ENCODE results near the gene TCF7. TPM values are rescaled to one million over a fixed set of nuclear protein-coding genes. Genes with fewer than 3 reads are reported as not detected.

The TCF7 gene
- total and polyA plus RNA-seq, 4 donors = 1.3 to 2.7 (median 2.2) TPM

DNA sequence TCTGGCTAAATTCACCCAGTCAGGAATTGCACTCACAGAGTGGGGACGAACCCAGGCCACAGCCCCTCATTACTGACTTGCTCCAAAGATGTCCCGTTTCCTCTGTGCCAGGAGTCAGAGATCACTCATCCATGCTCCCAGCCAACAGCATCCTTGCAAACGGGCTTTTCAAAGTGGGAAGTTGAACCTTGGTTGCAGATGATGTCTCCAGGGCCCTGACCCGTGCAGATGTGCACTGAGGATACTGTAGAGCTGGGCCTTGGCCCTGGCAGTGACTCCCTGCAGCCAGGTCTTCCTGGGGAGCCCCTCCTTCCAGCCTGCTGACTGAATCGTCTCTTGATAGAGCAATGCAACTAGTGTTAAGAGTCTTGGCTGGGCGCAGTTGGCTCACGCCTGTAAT is 22.3 kb downstream of the TCF7 start:
- peak; percentile 30 for DNase-seq (ENCODE audit: low spot score)
- Histone ChIP-seq H3K4me3 (ENCODE audit: low read depth in 1 of 3, low read length in 3 of 3) (no peak overlapping the region), H3K9me3 (ENCODE audit: control insufficient read depth in 4 of 4, low read length in 3 of 4) (no peaks in the 10 kb centered on the region), H3K36me3 (ENCODE audit: control insufficient read depth in 4 of 4, insufficient read depth in 3 of 4, low read depth in 1 of 4, low read length in 3 of 4) (peaks cover 0 to 10% (median 3%) of the 10 kb centered on the region in 4 donors), H3K4me1 (ENCODE audit: control insufficient read depth in 4 of 4, insufficient read depth in 4 of 4, low read length in 3 of 4) (peaks cover 0 to 7% (median 0%) of the 10 kb centered on the region in 4 donors), H3K27me3 (ENCODE audit: control insufficient read depth in 4 of 4, insufficient read depth in 4 of 4, low read length in 3 of 4) (no peaks in the 10 kb centered on the region), H3K9ac (ENCODE audit: low read depth in 1 of 2, low read length in 2 of 2) (no peak overlapping the region), H3K27ac (ENCODE audit: low read depth in 1 of 2, low read length in 2 of 2) (no peak overlapping the region)
- no peak for TF ChIP-seq JUND (IDR thresholded peaks at IDR 0.05)
- WGBS = 86% methylated on average over 7 of the region's 7 CpGs

DNA sequence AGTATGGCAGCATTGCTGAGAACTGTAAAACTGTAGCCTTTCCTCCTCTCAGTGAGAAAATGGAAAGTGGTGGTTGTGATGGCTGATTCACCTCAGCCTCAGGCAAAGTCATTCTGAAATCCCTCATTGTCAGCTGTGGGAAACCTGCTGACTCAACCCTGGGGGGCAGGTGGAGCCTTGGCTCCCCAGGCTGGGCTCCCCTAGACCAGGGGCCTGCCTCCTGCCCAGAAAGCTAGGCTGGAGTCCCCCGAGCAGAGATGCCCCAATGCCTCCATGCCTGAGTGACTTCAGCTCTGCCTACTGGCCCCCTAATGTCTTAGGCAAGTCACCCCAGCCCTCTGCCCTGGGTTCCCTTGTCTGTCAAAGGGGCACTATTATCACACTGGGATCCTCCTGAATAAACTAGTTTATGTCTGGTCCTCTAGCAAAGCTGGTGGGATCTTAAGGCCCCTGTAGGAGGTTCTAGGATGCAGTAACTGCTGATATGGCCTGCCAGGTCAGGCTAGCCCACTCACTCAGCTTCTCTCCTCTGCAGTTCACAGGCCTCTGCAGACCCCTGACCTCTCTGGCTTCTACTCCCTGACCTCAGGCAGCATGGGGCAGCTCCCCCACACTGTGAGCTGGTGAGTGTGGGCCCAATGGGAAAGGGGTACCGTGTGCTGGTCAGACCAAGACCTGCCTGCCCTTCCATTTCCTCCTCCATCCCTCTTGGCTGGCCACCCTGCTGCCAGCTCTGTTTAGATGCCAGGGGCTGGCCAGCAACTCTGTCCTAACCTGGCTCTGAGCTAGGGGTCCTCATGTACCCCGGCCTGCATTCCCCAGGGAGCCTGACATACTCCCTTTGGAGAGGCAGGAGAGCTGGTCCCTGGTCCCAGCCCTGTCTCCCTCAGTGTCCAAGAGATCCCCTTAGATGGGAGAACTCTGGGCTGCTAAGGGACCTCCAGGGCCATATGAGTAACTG is 24.2 kb downstream of the TCF7 start:
- Histone ChIP-seq H3K4me1 (ENCODE audit: control insufficient read depth in 4 of 4, insufficient read depth in 4 of 4, low read length in 3 of 4) (peaks cover 0 to 7% (median 0%) of the 10 kb centered on the region in 4 donors), H3K4me3 (ENCODE audit: low read depth in 1 of 3, low read length in 3 of 3) (no peak overlapping the region), H3K9me3 (ENCODE audit: control insufficient read depth in 4 of 4, low read length in 3 of 4) (no peaks in the 10 kb centered on the region), H3K27me3 (ENCODE audit: control insufficient read depth in 4 of 4, insufficient read depth in 4 of 4, low read length in 3 of 4) (no peaks in the 10 kb centered on the region), H3K9ac (ENCODE audit: low read depth in 1 of 2, low read length in 2 of 2) (no peak overlapping the region), H3K36me3 (ENCODE audit: control insufficient read depth in 4 of 4, insufficient read depth in 3 of 4, low read depth in 1 of 4, low read length in 3 of 4) (peaks cover 0 to 22% (median 8%) of the 10 kb centered on the region in 4 donors), H3K27ac (ENCODE audit: low read depth in 1 of 2, low read length in 2 of 2) (no peak overlapping the region)
- DNase-seq (ENCODE audit: low spot score) = peak; percentile 30
- WGBS = 97% methylated on average over 3 of the region's 3 CpGs
- TF ChIP-seq HNF4G (IDR thresholded peaks at IDR 0.05) = no peak

DNA sequence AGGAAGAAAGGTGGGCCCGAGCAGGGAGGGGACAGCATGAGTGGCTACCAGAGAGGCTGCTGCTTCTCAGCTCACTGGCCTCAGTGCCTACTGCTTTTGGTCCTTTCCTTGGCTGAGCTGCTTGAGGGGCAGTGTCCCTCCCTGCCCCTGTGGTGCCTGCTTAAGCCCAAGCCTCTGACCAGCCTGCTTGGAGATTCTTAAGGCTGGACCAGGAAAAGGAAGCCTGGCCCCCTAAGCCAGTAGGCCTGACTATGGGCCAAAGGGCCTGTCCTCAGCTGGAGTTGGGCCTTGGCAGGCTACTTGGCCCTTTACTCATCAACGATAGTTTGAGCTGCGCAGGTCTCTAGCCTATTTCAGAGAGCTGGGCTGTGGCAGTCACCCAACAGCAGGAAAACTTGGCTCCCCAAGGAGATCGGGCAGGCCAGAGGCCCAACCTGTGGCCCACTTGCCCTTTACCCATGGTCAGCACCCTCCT is 24.9 kb downstream of the TCF7 start:
- Histone ChIP-seq H3K9ac (ENCODE audit: low read depth in 1 of 2, low read length in 2 of 2) (no peak overlapping the region), H3K27ac (ENCODE audit: low read depth in 1 of 2, low read length in 2 of 2) (no peak overlapping the region), H3K9me3 (ENCODE audit: control insufficient read depth in 4 of 4, low read length in 3 of 4) (no peaks in the 10 kb centered on the region), H3K4me1 (ENCODE audit: control insufficient read depth in 4 of 4, insufficient read depth in 4 of 4, low read length in 3 of 4) (peaks cover 0 to 7% (median 0%) of the 10 kb centered on the region in 4 donors), H3K36me3 (ENCODE audit: control insufficient read depth in 4 of 4, insufficient read depth in 3 of 4, low read depth in 1 of 4, low read length in 3 of 4) (peaks cover 0 to 20% (median 8%) of the 10 kb centered on the region in 4 donors), H3K4me3 (ENCODE audit: low read depth in 1 of 3, low read length in 3 of 3) (no peak overlapping the region), H3K27me3 (ENCODE audit: control insufficient read depth in 4 of 4, insufficient read depth in 4 of 4, low read length in 3 of 4) (no peaks in the 10 kb centered on the region)
- WGBS = 89% methylated on average over 4 of the region's 4 CpGs
- no peak for TF ChIP-seq JUND (IDR thresholded peaks at IDR 0.05)
- DNase-seq (ENCODE audit: low spot score) = no peak

DNA sequence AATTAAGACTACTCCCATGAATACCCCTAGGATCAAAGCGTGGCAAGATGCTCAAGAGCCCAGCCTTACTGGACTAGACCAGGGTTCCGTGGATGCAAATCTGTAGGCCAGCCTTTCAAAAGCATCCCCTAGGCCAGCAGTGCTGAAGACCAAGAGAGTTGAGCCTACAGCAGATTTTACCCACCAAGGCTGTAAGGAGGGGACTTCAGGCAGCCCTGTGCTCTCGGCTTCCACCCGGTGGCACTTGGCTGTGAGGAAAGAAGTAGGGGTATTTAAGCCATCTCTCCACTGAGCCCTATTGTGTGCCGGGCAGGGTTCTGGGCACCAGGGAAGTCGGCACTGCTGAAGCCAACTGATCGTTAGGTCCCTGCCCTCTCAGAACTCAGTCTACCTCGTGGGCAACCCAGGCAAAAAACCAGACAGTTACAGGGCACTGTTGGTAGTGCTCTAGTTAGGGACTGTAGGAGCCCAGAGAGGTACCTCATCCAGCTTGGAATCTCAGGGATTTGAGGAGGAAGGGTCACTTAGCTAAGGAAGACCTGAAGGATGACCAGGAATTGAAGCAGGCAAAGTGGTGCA is 25.5 kb downstream of the TCF7 start:
- H3K9me3 ChIP-seq (ENCODE audit: control insufficient read depth in 4 of 4, low read length in 3 of 4) = no peaks in the 10 kb centered on the region
- peak; percentile 27 for DNase-seq (ENCODE audit: low spot score)
- H3K36me3 ChIP-seq (ENCODE audit: control insufficient read depth in 4 of 4, insufficient read depth in 3 of 4, low read depth in 1 of 4, low read length in 3 of 4) = peaks cover 0 to 22% (median 7%) of the 10 kb centered on the region in 4 donors
- TF ChIP-seq HNF4A (conservative IDR thresholded peaks at IDR 0.05) (no peak), NR2F2 (IDR thresholded peaks at IDR 0.05) (no peak), JUND (IDR thresholded peaks at IDR 0.05) (no peak), FOXA1 (IDR thresholded peaks at IDR 0.05) (no peak), FOXA2 (IDR thresholded peaks at IDR 0.05) (no peak), RAD21 (IDR thresholded peaks at IDR 0.05) (no peak), RXRA (IDR thresholded peaks at IDR 0.05) (no peak)
- TF ChIP-seq, protein P1, sequence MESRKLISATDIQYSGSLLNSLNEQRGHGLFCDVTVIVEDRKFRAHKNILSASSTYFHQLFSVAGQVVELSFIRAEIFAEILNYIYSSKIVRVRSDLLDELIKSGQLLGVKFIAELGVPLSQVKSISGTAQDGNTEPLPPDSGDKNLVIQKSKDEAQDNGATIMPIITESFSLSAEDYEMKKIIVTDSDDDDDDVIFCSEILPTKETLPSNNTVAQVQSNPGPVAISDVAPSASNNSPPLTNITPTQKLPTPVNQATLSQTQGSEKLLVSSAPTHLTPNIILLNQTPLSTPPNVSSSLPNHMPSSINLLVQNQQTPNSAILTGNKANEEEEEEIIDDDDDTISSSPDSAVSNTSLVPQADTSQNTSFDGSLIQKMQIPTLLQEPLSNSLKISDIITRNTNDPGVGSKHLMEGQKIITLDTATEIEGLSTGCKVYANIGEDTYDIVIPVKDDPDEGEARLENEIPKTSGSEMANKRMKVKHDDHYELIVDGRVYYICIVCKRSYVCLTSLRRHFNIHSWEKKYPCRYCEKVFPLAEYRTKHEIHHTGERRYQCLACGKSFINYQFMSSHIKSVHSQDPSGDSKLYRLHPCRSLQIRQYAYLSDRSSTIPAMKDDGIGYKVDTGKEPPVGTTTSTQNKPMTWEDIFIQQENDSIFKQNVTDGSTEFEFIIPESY (IDR thresholded peaks at IDR 0.05) = no peak
- TF ChIP-seq, protein P2, sequence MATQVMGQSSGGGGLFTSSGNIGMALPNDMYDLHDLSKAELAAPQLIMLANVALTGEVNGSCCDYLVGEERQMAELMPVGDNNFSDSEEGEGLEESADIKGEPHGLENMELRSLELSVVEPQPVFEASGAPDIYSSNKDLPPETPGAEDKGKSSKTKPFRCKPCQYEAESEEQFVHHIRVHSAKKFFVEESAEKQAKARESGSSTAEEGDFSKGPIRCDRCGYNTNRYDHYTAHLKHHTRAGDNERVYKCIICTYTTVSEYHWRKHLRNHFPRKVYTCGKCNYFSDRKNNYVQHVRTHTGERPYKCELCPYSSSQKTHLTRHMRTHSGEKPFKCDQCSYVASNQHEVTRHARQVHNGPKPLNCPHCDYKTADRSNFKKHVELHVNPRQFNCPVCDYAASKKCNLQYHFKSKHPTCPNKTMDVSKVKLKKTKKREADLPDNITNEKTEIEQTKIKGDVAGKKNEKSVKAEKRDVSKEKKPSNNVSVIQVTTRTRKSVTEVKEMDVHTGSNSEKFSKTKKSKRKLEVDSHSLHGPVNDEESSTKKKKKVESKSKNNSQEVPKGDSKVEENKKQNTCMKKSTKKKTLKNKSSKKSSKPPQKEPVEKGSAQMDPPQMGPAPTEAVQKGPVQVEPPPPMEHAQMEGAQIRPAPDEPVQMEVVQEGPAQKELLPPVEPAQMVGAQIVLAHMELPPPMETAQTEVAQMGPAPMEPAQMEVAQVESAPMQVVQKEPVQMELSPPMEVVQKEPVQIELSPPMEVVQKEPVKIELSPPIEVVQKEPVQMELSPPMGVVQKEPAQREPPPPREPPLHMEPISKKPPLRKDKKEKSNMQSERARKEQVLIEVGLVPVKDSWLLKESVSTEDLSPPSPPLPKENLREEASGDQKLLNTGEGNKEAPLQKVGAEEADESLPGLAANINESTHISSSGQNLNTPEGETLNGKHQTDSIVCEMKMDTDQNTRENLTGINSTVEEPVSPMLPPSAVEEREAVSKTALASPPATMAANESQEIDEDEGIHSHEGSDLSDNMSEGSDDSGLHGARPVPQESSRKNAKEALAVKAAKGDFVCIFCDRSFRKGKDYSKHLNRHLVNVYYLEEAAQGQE (IDR thresholded peaks at IDR 0.05) = no peak
- TF ChIP-seq, protein P3, sequence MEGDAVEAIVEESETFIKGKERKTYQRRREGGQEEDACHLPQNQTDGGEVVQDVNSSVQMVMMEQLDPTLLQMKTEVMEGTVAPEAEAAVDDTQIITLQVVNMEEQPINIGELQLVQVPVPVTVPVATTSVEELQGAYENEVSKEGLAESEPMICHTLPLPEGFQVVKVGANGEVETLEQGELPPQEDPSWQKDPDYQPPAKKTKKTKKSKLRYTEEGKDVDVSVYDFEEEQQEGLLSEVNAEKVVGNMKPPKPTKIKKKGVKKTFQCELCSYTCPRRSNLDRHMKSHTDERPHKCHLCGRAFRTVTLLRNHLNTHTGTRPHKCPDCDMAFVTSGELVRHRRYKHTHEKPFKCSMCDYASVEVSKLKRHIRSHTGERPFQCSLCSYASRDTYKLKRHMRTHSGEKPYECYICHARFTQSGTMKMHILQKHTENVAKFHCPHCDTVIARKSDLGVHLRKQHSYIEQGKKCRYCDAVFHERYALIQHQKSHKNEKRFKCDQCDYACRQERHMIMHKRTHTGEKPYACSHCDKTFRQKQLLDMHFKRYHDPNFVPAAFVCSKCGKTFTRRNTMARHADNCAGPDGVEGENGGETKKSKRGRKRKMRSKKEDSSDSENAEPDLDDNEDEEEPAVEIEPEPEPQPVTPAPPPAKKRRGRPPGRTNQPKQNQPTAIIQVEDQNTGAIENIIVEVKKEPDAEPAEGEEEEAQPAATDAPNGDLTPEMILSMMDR (IDR thresholded peaks at IDR 0.05; ENCODE audit: low read depth, low read length, missing input control) = no peak
- 93% methylated on average over 8 of the region's 8 CpGs for WGBS
- H3K9ac ChIP-seq (ENCODE audit: low read depth in 1 of 2, low read length in 2 of 2) = no peak overlapping the region
- no peak overlapping the region for H3K27ac ChIP-seq (ENCODE audit: low read depth in 1 of 2, low read length in 2 of 2)
- peaks cover 0 to 7% (median 0%) of the 10 kb centered on the region in 4 donors for H3K4me1 ChIP-seq (ENCODE audit: control insufficient read depth in 4 of 4, insufficient read depth in 4 of 4, low read length in 3 of 4)
- H3K27me3 ChIP-seq (ENCODE audit: control insufficient read depth in 4 of 4, insufficient read depth in 4 of 4, low read length in 3 of 4) = no peaks in the 10 kb centered on the region
- no peak overlapping the region for H3K4me3 ChIP-seq (ENCODE audit: low read depth in 1 of 3, low read length in 3 of 3)

Data from liver (tissue), 9 donors.